HepG2 (cell line): Measurements from ENCODE around the gene MYO16. TPM values are rescaled to one million over a fixed set of nuclear protein-coding genes. Genes with fewer than 3 reads are reported as not detected.

ENCODE experiments used
- ATAC-seq: fragments of 200-7000 bp; cut with Tn5 transposase; 3 replicates; pipeline ENCODE4 v1.9.1; 2020; ENCODE audit warnings: mild to moderate bottlenecking, moderate library complexity
- BruUV-seq: library from RNA; stranded (reverse); fragments of 400-500 nt; replicated peaks from 2 replicates; lab custom pipeline; 2021; lab: Mats Ljungman, UMichigan
- CTCF ChIA-PET: fragments of 300-600 bp; formaldehyde crosslinking; extraction: SDS; loops from one replicate; lab custom pipeline; 2021; ENCODE audit warnings: low total read pairs, inconsistent platforms, low intra/inter-chr PET ratio; lab: Yijun Ruan, JAX
- POLR2A ChIA-PET: fragments of 350-600 bp; sonication (Branson Sonifier 250); formaldehyde crosslinking; loops from one replicate; lab custom pipeline; 2020; ENCODE audit warnings: antibody characterized with exemption, inconsistent platforms; lab: Yijun Ruan, JAX
- DNase-seq: peaks from one replicate; pipeline ENCODE4 v3.0.0-alpha.2; 2015; ENCODE audit warnings: low spot score
- FAIRE-seq: peaks from 3 replicates; lab custom pipeline; 2011; peaks lifted over from hg19 to GRCh38; lab: Jason Lieb, UNC
- H2AFZ ChIP-seq: one replicate; pipeline ENCODE4 v1.6.1; 2011; ENCODE audit warnings: low read length, inconsistent platforms
- H3K27ac ChIP-seq: fragments of 300-600 bp; 3 replicates; pipeline ENCODE4 v1.8.0; 2011; ENCODE audit warnings: mixed run types, mild to moderate bottlenecking, mixed read lengths, low read length, inconsistent platforms; ENCODE audit not compliant: insufficient read depth; ENCODE audit errors: extremely low read length
- H3K27me3 ChIP-seq, 2 experiments: fragments of 200-600 bp in 1 of 2; 2 replicates in 1 of 2; 3 replicates in 1 of 2; pipeline versions ENCODE4 v1.6.0 to v1.8.0; 2011; ENCODE audit warnings: low read length in 2 of 2, mild to moderate bottlenecking in 2 of 2, moderate library complexity in 2 of 2, inconsistent platforms in 1 of 2; ENCODE audit not compliant: insufficient read depth in 2 of 2, control insufficient read depth in 1 of 2
- H3K36me3 ChIP-seq, 2 experiments: fragments of 200-600 bp in 1 of 2; replicated peaks in 1 of 2; 2 replicates in 1 of 2; 3 replicates in 1 of 2; pipeline versions ENCODE4 v1.5.1 to v1.8.0; 2011; ENCODE audit warnings: low read length in 2 of 2, inconsistent platforms in 1 of 2; ENCODE audit not compliant: insufficient read depth in 2 of 2, control insufficient read depth in 1 of 2
- H3K4me1 ChIP-seq: 2 replicates; pipeline ENCODE4 v1.5.1; 2012; ENCODE audit warnings: low read length, inconsistent platforms; ENCODE audit not compliant: insufficient read depth
- H3K4me2 ChIP-seq: 2 replicates; pipeline ENCODE4 v1.6.0; 2011; ENCODE audit warnings: low read depth, low read length, inconsistent platforms
- H3K4me3 ChIP-seq, 3 experiments: fragments of 200-600 bp in 1 of 3; sonication (generic), shearing (Covaris generic) in 1 of 3; replicated peaks in 1 of 3; 2 replicates each; pipeline ENCODE4 v1.5.1; 2011 to 2016; ENCODE audit warnings: low read length in 3 of 3, inconsistent platforms in 2 of 3, low read depth in 2 of 3, mild to moderate bottlenecking in 2 of 3, control low read depth in 1 of 3, mixed read lengths in 1 of 3; ENCODE audit not compliant: insufficient read depth in 1 of 3
- H3K79me2 ChIP-seq: one replicate; pipeline ENCODE4 v1.6.1; 2011; ENCODE audit warnings: low read length, inconsistent platforms; ENCODE audit not compliant: insufficient read depth
- H3K9ac ChIP-seq: 2 replicates; pipeline ENCODE4 v1.6.0; 2011; ENCODE audit warnings: mild to moderate bottlenecking, low read depth, low read length, inconsistent platforms; ENCODE audit not compliant: insufficient read depth
- H3K9me3 ChIP-seq: 2 replicates; pipeline ENCODE4 v1.5.1; 2012; ENCODE audit warnings: mild to moderate bottlenecking, low read length
- H4K20me1 ChIP-seq: 2 replicates; pipeline ENCODE4 v1.6.0; 2011; ENCODE audit warnings: inconsistent platforms, mild to moderate bottlenecking, low read length, moderate library complexity; ENCODE audit not compliant: insufficient read depth
- ARNT ChIP-seq: fragments of 450-650 bp; IDR thresholded peaks from 2 replicates; pipeline ENCODE4 v1.6.1; 2017
- ETV6 ChIP-seq: sonication (generic); formaldehyde crosslinking; conservative IDR thresholded peaks from 2 replicates; pipeline ENCODE4 v1.4.0; 2020; ENCODE audit warnings: missing genetic modification reagents
- MAFG ChIP-seq: sonication (generic); formaldehyde crosslinking; IDR thresholded peaks from 2 replicates; pipeline ENCODE4 v1.5.1; 2020; ENCODE audit warnings: mild to moderate bottlenecking, missing genetic modification reagents
- NFE2 ChIP-seq: sonication (generic); formaldehyde crosslinking; IDR thresholded peaks from 2 replicates; pipeline ENCODE4 v1.4.0; 2020; ENCODE audit warnings: missing genetic modification reagents
- NFKB2 ChIP-seq: sonication (generic); formaldehyde crosslinking; IDR thresholded peaks from 2 replicates; pipeline ENCODE4 v1.4.0; 2020; ENCODE audit warnings: missing genetic modification reagents, borderline replicate concordance
- PLRG1 ChIP-seq: fragments of 450-650 bp; conservative IDR thresholded peaks from 2 replicates; pipeline ENCODE4 v1.6.1; 2016
- POLR2A ChIP-seq, 2 experiments: IDR thresholded peaks; 2 replicates each; pipeline ENCODE4 v1.6.1; 2011; ENCODE audit warnings: low read depth in 2 of 2, low read length in 2 of 2, mild to moderate bottlenecking in 1 of 2, moderate library complexity in 1 of 2; ENCODE audit not compliant: insufficient read depth in 1 of 2
- PPARG ChIP-seq: conservative IDR thresholded peaks from 2 replicates; pipeline ENCODE4 v1.6.1; 2016; ENCODE audit warnings: missing biosample characterization, missing genetic modification reagents
- ZFYVE20 ChIP-seq: sonication (generic); formaldehyde crosslinking; IDR thresholded peaks from 2 replicates; pipeline ENCODE4 v1.8.0; 2023; ENCODE audit warnings: low read depth, mild to moderate bottlenecking, moderate library complexity, missing genetic modification reagents, borderline replicate concordance
- ZNF17 ChIP-seq: sonication (generic); formaldehyde crosslinking; IDR thresholded peaks from 2 replicates; pipeline ENCODE4 v1.5.0; 2020; ENCODE audit warnings: mild to moderate bottlenecking, missing genetic modification reagents
- ZNF263 ChIP-seq: sonication (generic); formaldehyde crosslinking; IDR thresholded peaks from 2 replicates; pipeline ENCODE4 v1.4.0; 2020; ENCODE audit warnings: missing genetic modification reagents
- ZSCAN22 ChIP-seq: sonication (generic); formaldehyde crosslinking; IDR thresholded peaks from 2 replicates; pipeline ENCODE4 v1.4.0; 2020; ENCODE audit warnings: mild to moderate bottlenecking, missing genetic modification reagents
- WGBS: methylation state at CpG from one replicate; pipeline ENCODE4 v1.1.6; 2017; ENCODE audit warnings: low lambda C conversion rate; 5-methylcytosine and 5-hydroxymethylcytosine counted together
- in situ Hi-C: cut with HindIII; loops from 2 replicates; pipeline ENCODE4 v1.10.0; 2017; ENCODE audit warnings: low pct_unique_long_range_greater_than_20kb; ENCODE audit not compliant: extremely low pct_ligation_motif_present
- intact Hi-C: fragments of 100-400 bp; cut with micrococcal nuclease; formaldehyde crosslinking; loops from one replicate; pipeline ENCODE4 v1.10.0; 2022; ENCODE audit not compliant: unreplicated experiment
- polyA plus RNA-seq, 8 experiments: library from polyadenylated mRNA; depleted of rRNA in 3 of 8; stranded (reverse) in 7 of 8; unstranded in 1 of 8; fragments of >200 nt; fragmentation: Illumina TruSeq in 4 of 8; extraction: Trizol in 4 of 8; gene quantifications; 2 replicates each; pipeline versions ENCODE4 v1.2.1 to v1.2.3, GENCODE V29; 2011 to 2016; ENCODE audit warnings: low read depth in 4 of 8, missing spikeins in 1 of 8, mixed read lengths in 1 of 8; ENCODE audit not compliant: insufficient read depth in 1 of 8
- total RNA-seq, 5 experiments: library from RNA; depleted of rRNA; stranded (reverse); fragments of >200 nt; fragmentation: Illumina TruSeq; extraction: Trizol; gene quantifications; 2 replicates each; pipeline ENCODE4 v1.2.3, GENCODE V29; 2016; ENCODE audit warnings: low read depth in 1 of 5
- TF ChIP-seq, protein P1 (sequence below): sonication (generic); formaldehyde crosslinking; IDR thresholded peaks from 2 replicates; pipeline ENCODE4 v1.8.0; 2022; ENCODE audit warnings: mild to moderate bottlenecking, missing genetic modification reagents, moderate library complexity
- TF ChIP-seq, protein P2 (sequence below): sonication (generic); formaldehyde crosslinking; IDR thresholded peaks from 2 replicates; pipeline ENCODE4 v1.4.0; 2020; ENCODE audit warnings: missing genetic modification reagents, borderline replicate concordance
- TF ChIP-seq, protein P3 (sequence below): IDR thresholded peaks from 2 replicates; pipeline ENCODE4 v1.6.1; 2016; ENCODE audit warnings: low read depth
- TF ChIP-seq, protein P4 (sequence below): fragments of 450-650 bp; IDR thresholded peaks from 2 replicates; pipeline ENCODE4 v1.6.1; 2016

MYO16 gene
- total and polyA plus RNA-seq, 2 of the 13 experiments (the other 11 are each of a cell fraction or from before 2014, with no cell fraction given) = not detected

DNA sequence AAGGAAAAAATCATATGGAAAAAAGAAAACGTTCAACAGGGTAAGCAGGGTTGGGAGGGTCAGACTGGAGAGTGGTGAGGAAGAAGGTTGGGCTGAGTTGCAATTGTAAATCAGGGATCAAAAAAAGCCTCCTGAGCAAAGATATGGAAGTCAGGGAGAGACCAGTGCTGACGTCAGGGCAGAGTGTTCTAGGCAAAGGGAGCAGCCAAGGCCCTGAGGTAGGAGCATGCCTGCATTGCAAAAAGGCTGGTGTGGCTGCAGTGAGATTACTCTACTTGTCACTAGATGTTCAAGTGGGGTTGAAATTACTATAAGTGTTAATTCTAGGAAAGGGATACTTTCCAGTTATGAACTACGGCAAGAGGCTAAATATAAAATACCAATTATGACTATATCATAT lies 562.0 kb downstream of the MYO16 start:
- no peak for FAIRE-seq
- TF ChIP-seq, protein P1, sequence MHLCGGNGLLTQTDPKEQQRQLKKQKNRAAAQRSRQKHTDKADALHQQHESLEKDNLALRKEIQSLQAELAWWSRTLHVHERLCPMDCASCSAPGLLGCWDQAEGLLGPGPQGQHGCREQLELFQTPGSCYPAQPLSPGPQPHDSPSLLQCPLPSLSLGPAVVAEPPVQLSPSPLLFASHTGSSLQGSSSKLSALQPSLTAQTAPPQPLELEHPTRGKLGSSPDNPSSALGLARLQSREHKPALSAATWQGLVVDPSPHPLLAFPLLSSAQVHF = no peak
- TF ChIP-seq MAFG (CRISPR knock-in tag) = no peak
- TF ChIP-seq NFKB2 = no peak
- TF ChIP-seq, all 625 proteins: peak for 0
- in situ Hi-C loops (no loop called here), intact Hi-C loops (no loop called here)
- no peaks in the 10 kb centered on the region; a peak in 1 of 5 replicates for H3K27me3 ChIP-seq
- H4K20me1 ChIP-seq = no peaks in the 10 kb centered on the region
- H3K9ac ChIP-seq = no peak overlapping the region
- DNase-seq = no peak
- no peak overlapping the region for H2AFZ ChIP-seq
- POLR2A ChIA-PET = no interaction called here
- H3K79me2 ChIP-seq = no peaks in the 10 kb centered on the region
- no peak for ATAC-seq
- no peak overlapping the region for H3K4me2 ChIP-seq
- CTCF ChIA-PET = no interaction called here
- BruUV-seq = no TSS peak
- H3K9me3 ChIP-seq = no peaks in the 10 kb centered on the region
- WGBS = 15% methylated on average over 3 of the region's 3 CpGs
- H3K4me3 ChIP-seq = no peak overlapping the region
- no peak overlapping the region for H3K27ac ChIP-seq
- no peaks in the 10 kb centered on the region for H3K36me3 ChIP-seq
- H3K4me1 ChIP-seq = no peaks in the 10 kb centered on the region

DNA sequence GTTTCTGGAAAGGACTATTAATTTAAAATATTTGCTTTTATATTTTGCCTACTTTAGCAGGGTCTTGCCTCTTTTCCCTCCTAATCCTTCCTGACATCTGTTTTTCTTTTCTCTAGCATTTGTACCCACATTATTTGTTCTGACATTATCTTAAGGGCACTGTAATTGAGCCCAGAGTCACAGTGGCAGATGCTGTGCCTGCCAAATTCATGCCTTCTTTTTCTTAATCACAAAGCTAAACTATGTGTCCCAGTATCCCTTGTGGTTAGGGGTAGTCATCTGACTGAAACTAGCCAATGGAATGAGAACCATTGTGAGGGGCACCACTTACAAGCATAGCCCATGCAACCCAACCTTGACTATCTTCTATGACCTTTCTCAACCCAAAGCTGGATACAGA lies 562.9 kb downstream of the MYO16 start:
- H2AFZ ChIP-seq = no peak overlapping the region
- intact Hi-C loops = no loop called here
- no peaks in the 10 kb centered on the region for H3K9me3 ChIP-seq
- no TSS peak for BruUV-seq
- POLR2A ChIA-PET = no interaction called here
- ATAC-seq (no peak), DNase-seq (no peak), FAIRE-seq (no peak)
- no peak overlapping the region for H3K27ac ChIP-seq
- in situ Hi-C loops = no loop called here
- H3K36me3 ChIP-seq = no peaks in the 10 kb centered on the region
- TF ChIP-seq, protein P2, sequence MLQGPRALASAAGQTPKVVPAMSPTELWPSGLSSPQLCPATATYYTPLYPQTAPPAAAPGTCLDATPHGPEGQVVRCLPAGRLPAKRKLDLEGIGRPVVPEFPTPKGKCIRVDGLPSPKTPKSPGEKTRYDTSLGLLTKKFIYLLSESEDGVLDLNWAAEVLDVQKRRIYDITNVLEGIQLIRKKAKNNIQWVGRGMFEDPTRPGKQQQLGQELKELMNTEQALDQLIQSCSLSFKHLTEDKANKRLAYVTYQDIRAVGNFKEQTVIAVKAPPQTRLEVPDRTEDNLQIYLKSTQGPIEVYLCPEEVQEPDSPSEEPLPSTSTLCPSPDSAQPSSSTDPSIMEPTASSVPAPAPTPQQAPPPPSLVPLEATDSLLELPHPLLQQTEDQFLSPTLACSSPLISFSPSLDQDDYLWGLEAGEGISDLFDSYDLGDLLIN = no peak
- TF ChIP-seq, protein P3, sequence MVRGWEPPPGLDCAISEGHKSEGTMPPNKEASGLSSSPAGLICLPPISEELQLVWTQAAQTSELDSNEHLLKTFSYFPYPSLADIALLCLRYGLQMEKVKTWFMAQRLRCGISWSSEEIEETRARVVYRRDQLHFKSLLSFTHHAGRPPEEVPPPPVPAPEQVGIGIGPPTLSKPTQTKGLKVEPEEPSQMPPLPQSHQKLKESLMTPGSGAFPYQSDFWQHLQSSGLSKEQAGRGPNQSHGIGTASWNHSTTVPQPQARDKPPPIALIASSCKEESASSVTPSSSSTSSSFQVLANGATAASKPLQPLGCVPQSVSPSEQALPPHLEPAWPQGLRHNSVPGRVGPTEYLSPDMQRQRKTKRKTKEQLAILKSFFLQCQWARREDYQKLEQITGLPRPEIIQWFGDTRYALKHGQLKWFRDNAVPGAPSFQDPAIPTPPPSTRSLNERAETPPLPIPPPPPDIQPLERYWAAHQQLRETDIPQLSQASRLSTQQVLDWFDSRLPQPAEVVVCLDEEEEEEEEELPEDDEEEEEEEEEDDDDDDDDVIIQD (CRISPR knock-in tag) = no peak
- no peak for TF ChIP-seq PLRG1
- TF ChIP-seq PPARG (CRISPR knock-in tag) = no peak
- TF ChIP-seq, protein P4, sequence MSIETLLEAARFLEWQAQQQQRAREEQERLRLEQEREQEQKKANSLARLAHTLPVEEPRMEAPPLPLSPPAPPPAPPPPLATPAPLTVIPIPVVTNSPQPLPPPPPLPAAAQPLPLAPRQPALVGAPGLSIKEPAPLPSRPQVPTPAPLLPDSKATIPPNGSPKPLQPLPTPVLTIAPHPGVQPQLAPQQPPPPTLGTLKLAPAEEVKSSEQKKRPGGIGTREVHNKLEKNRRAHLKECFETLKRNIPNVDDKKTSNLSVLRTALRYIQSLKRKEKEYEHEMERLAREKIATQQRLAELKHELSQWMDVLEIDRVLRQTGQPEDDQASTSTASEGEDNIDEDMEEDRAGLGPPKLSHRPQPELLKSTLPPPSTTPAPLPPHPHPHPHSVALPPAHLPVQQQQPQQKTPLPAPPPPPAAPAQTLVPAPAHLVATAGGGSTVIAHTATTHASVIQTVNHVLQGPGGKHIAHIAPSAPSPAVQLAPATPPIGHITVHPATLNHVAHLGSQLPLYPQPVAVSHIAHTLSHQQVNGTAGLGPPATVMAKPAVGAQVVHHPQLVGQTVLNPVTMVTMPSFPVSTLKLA = no peak
- no peak for TF ChIP-seq ETV6 (CRISPR knock-in tag)
- no peak for TF ChIP-seq ZFYVE20 (CRISPR knock-in tag)
- no peak for TF ChIP-seq POLR2A (IDR thresholded peaks at IDR 0.05; ENCODE audit: insufficient read depth in 1 of 2, low read depth in 2 of 2, low read length in 2 of 2)
- TF ChIP-seq ZNF17 (CRISPR knock-in tag) = no peak
- TF ChIP-seq NFE2 = no peak
- TF ChIP-seq, protein P1 = no peak
- no peak for TF ChIP-seq ZSCAN22 (CRISPR knock-in tag)
- TF ChIP-seq ZNF263 (CRISPR knock-in tag) = no peak
- TF ChIP-seq ARNT = no peak
- H3K27me3 ChIP-seq = no peaks in the 10 kb centered on the region; a peak in 1 of 5 replicates
- no peak overlapping the region for H3K4me3 ChIP-seq
- H3K79me2 ChIP-seq = no peaks in the 10 kb centered on the region
- H3K4me1 ChIP-seq = no peaks in the 10 kb centered on the region
- H4K20me1 ChIP-seq = no peaks in the 10 kb centered on the region
- CTCF ChIA-PET = no interaction called here
- no peak overlapping the region for H3K9ac ChIP-seq
- no peak overlapping the region for H3K4me2 ChIP-seq
